GM12875 (cell line): ENCODE measurements around the gene NSUN7.
A peak's percentile ranks its signal among the peaks of the same experiment; 100 is the strongest.

Experiments used
- H3K4me3 ChIP-seq: one replicate; pipeline ENCODE4 v1.5.1; 2011; ENCODE audit warnings: low read depth, low read length, control low read depth
- CTCF ChIP-seq: IDR thresholded peaks from 2 replicates; pipeline ENCODE4 v1.5.1; 2011; ENCODE audit warnings: low read depth, mild to moderate bottlenecking, control low read depth, inconsistent platforms, low read length, moderate library complexity, borderline replicate concordance; ENCODE audit not compliant: insufficient read depth

Gene NSUN7

GRCh38 chr4:40736910-40737309 is 12.8 kb upstream of the NSUN7 start:
- H3K4me3 ChIP-seq, result no peak overlapping the region
- TF ChIP-seq CTCF, result peak; percentile 13; the same call in 1 of the 2 replicates

GRCh38 chr4:40737879-40738278 is 11.9 kb upstream of the NSUN7 start:
- TF ChIP-seq CTCF, result no peak
- H3K4me3 ChIP-seq, result no peak overlapping the region

GRCh38 chr4:40739347-40739746 is 10.4 kb upstream of the NSUN7 start:
- no peak for TF ChIP-seq CTCF
- no peak overlapping the region for H3K4me3 ChIP-seq

GRCh38 chr4:40744218-40744617 is 5.5 kb upstream of the NSUN7 start:
- H3K4me3 ChIP-seq, result no peak overlapping the region
- TF ChIP-seq CTCF, result no peak

GRCh38 chr4:40745285-40745984 is 4.3 kb upstream of the NSUN7 start:
- no peak for TF ChIP-seq CTCF
- no peak overlapping the region for H3K4me3 ChIP-seq

GRCh38 chr4:40747207-40747835 is 2.4 kb upstream of the NSUN7 start:
- no peak overlapping the region for H3K4me3 ChIP-seq
- no peak for TF ChIP-seq CTCF
